GM12878 (cell line): ENCODE results near the gene PID1. TPM values are rescaled to one million over a fixed set of nuclear protein-coding genes. Genes with fewer than 3 reads are reported as not detected.

Source experiments
- ATAC-seq: fragments of 200-7000 bp; cut with Tn5 transposase; 3 replicates; pipeline ENCODE4 v1.9.1; 2020; ENCODE audit warnings: mild to moderate bottlenecking, moderate library complexity
- BruUV-seq: library from RNA; stranded (reverse); fragments of 400-500 nt; replicated peaks from 2 replicates; lab custom pipeline; 2021; lab: Mats Ljungman, UMichigan
- CTCF ChIA-PET: fragments of 300-600 bp; sonication (Branson Sonifier 250); formaldehyde crosslinking; extraction: SDS; loops from one replicate; lab custom pipeline; 2021; ENCODE audit warnings: inconsistent platforms; lab: Yijun Ruan, JAX
- POLR2A ChIA-PET: fragments of 350-600 bp; formaldehyde crosslinking; extraction: SDS; loops from one replicate; lab custom pipeline; 2021; ENCODE audit warnings: inconsistent platforms; lab: Charles Lee
- RAD21 ChIA-PET: fragments of 300-600 bp; sonication (Branson Sonifier 250); formaldehyde crosslinking; loops from one replicate; lab custom pipeline; 2023; ENCODE audit warnings: antibody characterized with exemption; ENCODE audit not compliant: unreplicated experiment; lab: Charles Lee
- SMC1A ChIA-PET: fragments of 300-600 bp; sonication (Branson Sonifier 250); formaldehyde crosslinking; loops from one replicate; lab custom pipeline; 2023; ENCODE audit not compliant: unreplicated experiment, uncharacterized antibody; lab: Charles Lee
- DNase-seq: peaks from one replicate; pipeline ENCODE4 v3.0.0-alpha.2; 2011; ENCODE audit warnings: low read depth, low spot score
- FAIRE-seq: peaks from 3 replicates; lab custom pipeline; 2011; peaks lifted over from hg19 to GRCh38; lab: Jason Lieb, UNC
- H2AFZ ChIP-seq: 2 replicates; pipeline ENCODE4 v1.6.0; 2011; ENCODE audit warnings: low read depth, low read length, control low read depth; ENCODE audit not compliant: control insufficient read depth
- H3K27ac ChIP-seq: 2 replicates; pipeline ENCODE4 v1.5.1; 2011; ENCODE audit warnings: control low read depth; ENCODE audit not compliant: control insufficient read depth, insufficient read depth
- H3K27me3 ChIP-seq, 2 experiments: replicated peaks in 1 of 2; 2 replicates each; pipeline versions ENCODE4 v1.6.0 to v1.6.1; 2011; ENCODE audit warnings: low read length in 1 of 2; ENCODE audit not compliant: control insufficient read depth in 2 of 2, insufficient read depth in 2 of 2
- H3K36me3 ChIP-seq, 2 experiments: 2 replicates each; pipeline ENCODE4 v1.5.1; 2011; ENCODE audit warnings: low read length in 1 of 2; ENCODE audit not compliant: control insufficient read depth in 2 of 2, insufficient read depth in 2 of 2
- H3K4me1 ChIP-seq: 2 replicates; pipeline ENCODE4 v1.6.1; 2011; ENCODE audit warnings: mild to moderate bottlenecking, low read length, moderate library complexity, mixed read lengths; ENCODE audit not compliant: control insufficient read depth, insufficient read depth
- H3K4me2 ChIP-seq: 2 replicates; pipeline ENCODE4 v1.6.0; 2011; ENCODE audit warnings: control low read depth; ENCODE audit not compliant: control insufficient read depth, insufficient read depth
- H3K4me3 ChIP-seq: fragments of 200-600 bp; sonication (generic); 2 replicates; pipeline ENCODE4 v1.5.1; 2016
- H3K79me2 ChIP-seq: 2 replicates; pipeline ENCODE4 v1.6.0; 2011; ENCODE audit warnings: low read length; ENCODE audit not compliant: control insufficient read depth, insufficient read depth
- H3K9ac ChIP-seq: 2 replicates; pipeline ENCODE4 v1.8.0; 2011; ENCODE audit warnings: low read length, control low read depth, mixed read lengths; ENCODE audit not compliant: control insufficient read depth, insufficient read depth
- H3K9me3 ChIP-seq: replicated peaks from 3 replicates; pipeline ENCODE4 v1.5.1; 2011; ENCODE audit warnings: mild to moderate bottlenecking, low read length; ENCODE audit not compliant: control insufficient read depth, insufficient read depth
- H4K20me1 ChIP-seq: 2 replicates; pipeline ENCODE4 v1.6.0; 2011; ENCODE audit not compliant: control insufficient read depth, insufficient read depth
- BCL11A ChIP-seq: IDR thresholded peaks from 2 replicates; pipeline ENCODE4 v1.6.1; 2011; ENCODE audit warnings: low read depth, low read length
- BMI1 ChIP-seq: fragments of 450-650 bp; IDR thresholded peaks from 2 replicates; pipeline ENCODE4 v1.6.1; 2016; ENCODE audit warnings: mild to moderate bottlenecking, moderate library complexity, borderline replicate concordance
- CHD2 ChIP-seq: IDR thresholded peaks from 2 replicates; pipeline ENCODE4 v1.6.1; 2011; ENCODE audit warnings: low read depth, low read length, improper control_type of control experiment, borderline replicate concordance
- IRF3 ChIP-seq: fragments of 450-650 bp; IDR thresholded peaks from 2 replicates; pipeline ENCODE4 v1.6.1; 2014; ENCODE audit warnings: mild to moderate bottlenecking
- KDM1A ChIP-seq: fragments of 200-600 bp; sonication (generic); IDR thresholded peaks from 2 replicates; pipeline ENCODE4 v1.6.1; 2016; ENCODE audit warnings: borderline replicate concordance
- MEF2B ChIP-seq: fragments of 450-650 bp; IDR thresholded peaks from 2 replicates; pipeline ENCODE4 v1.6.1; 2018; ENCODE audit warnings: mild to moderate bottlenecking, moderate library complexity; ENCODE audit not compliant: partially characterized antibody, poor library complexity, severe bottlenecking
- PML ChIP-seq: IDR thresholded peaks from 2 replicates; pipeline ENCODE4 v1.6.1; 2012; ENCODE audit warnings: low read length, inconsistent platforms
- SP1 ChIP-seq: IDR thresholded peaks from one replicate; pipeline ENCODE4 v1.6.1; 2011; ENCODE audit warnings: low read depth, low read length
- STAT3 ChIP-seq: IDR thresholded peaks from 2 replicates; pipeline ENCODE4 v1.6.1; 2011; ENCODE audit warnings: low read depth, low read length, improper control_type of control experiment
- TARDBP ChIP-seq: IDR thresholded peaks from 2 replicates; pipeline ENCODE4 v1.6.1; 2016; ENCODE audit warnings: borderline replicate concordance
- ZNF687 ChIP-seq: fragments of 450-650 bp; IDR thresholded peaks from 2 replicates; pipeline ENCODE4 v1.6.1; 2017; ENCODE audit warnings: mild to moderate bottlenecking, moderate library complexity
- WGBS: methylation state at CpG from one replicate; pipeline ENCODE4 v1.1.6; 2016; ENCODE audit warnings: low lambda C conversion rate; ENCODE audit not compliant: insufficient replicate concordance, insufficient coverage; ENCODE audit errors: missing lambda C conversion rate; 5-methylcytosine and 5-hydroxymethylcytosine counted together
- in situ Hi-C: fragments of 300-500 bp; cut with MboI; formaldehyde crosslinking; loops from 9 replicates; pipeline ENCODE4 v1.14.3; 2018; ENCODE audit warnings: mixed read lengths
- intact Hi-C: fragments of 100-400 bp; cut with micrococcal nuclease; formaldehyde crosslinking; loops from one replicate; pipeline ENCODE4 v1.14.2; 2022; ENCODE audit not compliant: unreplicated experiment
- polyA plus RNA-seq, 11 experiments: library from polyadenylated mRNA; depleted of rRNA in 4 of 11; unstranded in 6 of 11; stranded (reverse) in 5 of 11; fragments of >200 nt; fragmentation: Nextera tagmentation in 4 of 11; fragmentation: Illumina TruSeq in 1 of 11; extraction: Ambion mirVana in 4 of 11; extraction: Trizol in 1 of 11; gene quantifications; 1 replicate in 1 of 11; 2 replicates in 10 of 11; pipeline versions ENCODE4 v1.2.1 to v1.2.3, GENCODE V29; 2011 to 2016; ENCODE audit warnings: inconsistent platforms in 2 of 11, missing spikeins in 2 of 11, low read depth in 1 of 11
- total RNA-seq, 4 experiments: library from RNA; depleted of rRNA in 3 of 4; stranded (reverse); fragments of >200 nt in 3 of 4; fragmentation: Illumina TruSeq in 1 of 4; extraction: Trizol in 1 of 4; gene quantifications; 2 replicates each; pipeline versions ENCODE4 v1.2.1 to v1.2.3, GENCODE V29; 2013 to 2021

PID1 gene
- total and polyA plus RNA-seq, 10 of the 15 experiments (the other 5 are each of a cell fraction or from before 2014, with no cell fraction given): not detected

GRCh38 chr2:229087843-229088516 is 183.1 kb downstream of the PID1 start:
- H3K9me3 ChIP-seq: no peaks in the 10 kb centered on the region
- H3K27me3 ChIP-seq: no peaks in the 10 kb centered on the region
- ChIA-PET RAD21 (no interaction called here), CTCF (no interaction called here), SMC1A (no interaction called here), POLR2A (no interaction called here)
- no peak overlapping the region for H3K4me3 ChIP-seq
- no peaks in the 10 kb centered on the region for H3K36me3 ChIP-seq
- H3K79me2 ChIP-seq: no peaks in the 10 kb centered on the region
- H4K20me1 ChIP-seq: no peaks in the 10 kb centered on the region
- H2AFZ ChIP-seq: no peak overlapping the region
- WGBS: 19% methylated on average over 6 of the region's 6 CpGs
- no peak overlapping the region for H3K4me2 ChIP-seq
- H3K4me1 ChIP-seq: no peaks in the 10 kb centered on the region
- in situ Hi-C loops: no loop called here
- DNase-seq (no peak), ATAC-seq (no peak), FAIRE-seq (no peak)
- H3K9ac ChIP-seq: no peak overlapping the region
- no TSS peak for BruUV-seq
- TF ChIP-seq MEF2B (no peak), CHD2 (no peak), ZNF687 (no peak), SP1 (no peak), BCL11A (no peak), TARDBP (no peak), PML (no peak), KDM1A (no peak), IRF3 (no peak), BMI1 (no peak), STAT3 (no peak)
- TF ChIP-seq, all 136 proteins: peak for 0
- intact Hi-C loops: no loop called here
- no peak overlapping the region for H3K27ac ChIP-seq
